Fibroblast of skin of scalp (primary cell): ENCODE data around the gene MBD6.

Experiments
- DNase-seq: peaks from one replicate; pipeline ENCODE4 v3.0.0-alpha.2; 2013

MBD6 gene

GRCh38 chr12:57577981-57578758, 55.5 kb downstream of the MBD6 start:
- no peak for DNase-seq

- no peak for DNase-seq
Measured at GRCh38 chr12:57579011-57579410, 56.4 kb downstream of the MBD6 start.
